GM13977 (cell line): Measurements from ENCODE around the gene COQ8A.
"Not testable (repeated sequence)": the region's sequence is repeated elsewhere in the genome, so short reads cannot be mapped to it uniquely, and the experiment has no call there.

Experiments used
- DNase-seq: peaks from one replicate; pipeline ENCODE4 v3.0.0; 2012; ENCODE audit warnings: low spot score
- in situ Hi-C: fragments of 300-500 bp; cut with MboI; formaldehyde crosslinking; loops from one replicate; pipeline ENCODE4 v1.12.0; 2022; ENCODE audit warnings: low sequenced_read_pairs, low pct_unique_long_range_greater_than_20kb, mixed read lengths, inconsistent platforms; ENCODE audit not compliant: unreplicated experiment
- TF ChIP-seq, protein P1 (sequence below): IDR thresholded peaks from 2 replicates; pipeline ENCODE4 v1.5.1; 2012; ENCODE audit warnings: mild to moderate bottlenecking, control low read depth; ENCODE audit not compliant: insufficient read depth; ENCODE audit errors: extremely low read depth, missing control alignments

The COQ8A gene

DNA sequence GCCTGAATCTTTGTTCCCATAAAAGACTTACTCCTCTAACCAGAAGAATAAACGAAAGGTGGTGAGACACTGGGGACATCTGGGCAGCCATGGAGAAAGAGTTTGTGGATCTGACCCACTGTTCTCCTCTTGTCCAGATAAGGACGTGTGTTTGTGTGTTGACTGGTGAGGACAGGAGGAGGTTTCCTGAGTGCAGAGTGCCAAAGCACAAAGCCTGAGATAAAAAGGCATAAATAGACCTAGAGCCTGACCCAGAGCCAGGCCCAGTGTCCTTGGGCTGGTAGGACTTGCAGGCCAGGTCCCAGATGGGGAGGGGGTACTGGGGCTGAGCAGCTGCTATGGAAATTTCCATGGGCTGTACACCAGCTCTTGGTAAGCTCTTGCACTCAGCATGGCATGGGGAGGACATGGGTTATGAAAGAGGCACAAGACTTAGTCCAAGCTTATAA is 19.6 kb upstream of the COQ8A start:
- in situ Hi-C loops: no loop called here
- DNase-seq: no peak
- TF ChIP-seq, protein P1, sequence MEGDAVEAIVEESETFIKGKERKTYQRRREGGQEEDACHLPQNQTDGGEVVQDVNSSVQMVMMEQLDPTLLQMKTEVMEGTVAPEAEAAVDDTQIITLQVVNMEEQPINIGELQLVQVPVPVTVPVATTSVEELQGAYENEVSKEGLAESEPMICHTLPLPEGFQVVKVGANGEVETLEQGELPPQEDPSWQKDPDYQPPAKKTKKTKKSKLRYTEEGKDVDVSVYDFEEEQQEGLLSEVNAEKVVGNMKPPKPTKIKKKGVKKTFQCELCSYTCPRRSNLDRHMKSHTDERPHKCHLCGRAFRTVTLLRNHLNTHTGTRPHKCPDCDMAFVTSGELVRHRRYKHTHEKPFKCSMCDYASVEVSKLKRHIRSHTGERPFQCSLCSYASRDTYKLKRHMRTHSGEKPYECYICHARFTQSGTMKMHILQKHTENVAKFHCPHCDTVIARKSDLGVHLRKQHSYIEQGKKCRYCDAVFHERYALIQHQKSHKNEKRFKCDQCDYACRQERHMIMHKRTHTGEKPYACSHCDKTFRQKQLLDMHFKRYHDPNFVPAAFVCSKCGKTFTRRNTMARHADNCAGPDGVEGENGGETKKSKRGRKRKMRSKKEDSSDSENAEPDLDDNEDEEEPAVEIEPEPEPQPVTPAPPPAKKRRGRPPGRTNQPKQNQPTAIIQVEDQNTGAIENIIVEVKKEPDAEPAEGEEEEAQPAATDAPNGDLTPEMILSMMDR: no peak

DNA sequence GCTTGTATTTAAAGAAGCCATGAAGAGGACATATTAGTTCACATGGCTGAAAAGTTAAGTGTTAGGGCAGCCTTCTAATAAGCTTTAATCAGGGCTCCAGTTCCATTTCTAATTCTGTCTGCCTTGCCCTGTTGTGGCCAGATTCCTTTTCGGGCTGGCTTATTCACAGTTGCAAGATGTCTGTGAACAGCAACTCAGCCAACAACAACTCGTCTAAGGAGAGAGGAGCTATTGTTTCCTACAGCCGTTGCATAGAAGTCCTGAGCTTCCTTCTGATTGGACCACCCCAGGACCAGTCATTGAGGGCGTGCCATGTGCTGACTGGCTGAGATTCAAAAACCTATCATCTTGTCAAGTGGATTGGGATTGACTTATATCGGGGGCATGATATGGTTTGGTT is 18.6 kb upstream of the COQ8A start:
- in situ Hi-C loops: no loop called here
- TF ChIP-seq, protein P1: no peak
- DNase-seq: no peak

DNA sequence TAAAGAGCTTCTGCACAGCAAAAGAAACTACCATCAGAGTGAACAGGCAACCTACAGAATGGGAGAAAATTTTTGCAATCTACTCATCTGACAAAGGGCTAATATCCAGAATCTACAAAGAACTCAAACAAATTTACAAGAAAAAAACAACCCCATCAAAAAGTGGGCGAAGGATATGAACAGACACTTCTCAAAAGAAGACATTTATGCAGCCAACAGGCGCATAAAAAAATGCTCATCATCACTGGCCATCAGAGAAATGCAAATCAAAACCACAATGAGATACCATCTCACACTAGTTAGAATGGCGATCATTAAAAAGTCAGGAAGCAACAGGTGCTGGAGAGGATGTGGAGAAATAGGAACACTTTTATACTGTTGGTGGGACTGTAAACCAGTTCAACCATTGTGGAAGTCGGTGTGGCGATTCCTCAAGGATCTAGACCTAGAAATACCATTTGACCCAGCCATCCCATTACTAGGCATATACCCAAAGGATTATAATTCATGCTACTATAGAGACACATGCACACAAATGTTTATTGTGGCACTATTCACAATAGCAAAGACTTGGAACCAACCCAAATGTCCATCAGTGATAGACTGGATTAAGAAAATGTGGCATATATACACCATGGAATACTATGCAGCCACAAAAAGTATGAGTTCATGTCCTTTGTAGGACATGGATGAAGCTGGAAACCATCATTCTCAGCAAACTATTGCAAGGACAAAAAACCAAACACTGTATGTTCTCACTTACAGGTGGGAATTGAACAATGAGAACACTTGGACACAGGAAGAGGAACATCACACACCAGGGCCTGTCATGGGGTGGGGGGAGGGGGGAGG is 10.6 kb upstream of the COQ8A start:
- in situ Hi-C loops, DNase-seq: not testable (repeated sequence)

DNA sequence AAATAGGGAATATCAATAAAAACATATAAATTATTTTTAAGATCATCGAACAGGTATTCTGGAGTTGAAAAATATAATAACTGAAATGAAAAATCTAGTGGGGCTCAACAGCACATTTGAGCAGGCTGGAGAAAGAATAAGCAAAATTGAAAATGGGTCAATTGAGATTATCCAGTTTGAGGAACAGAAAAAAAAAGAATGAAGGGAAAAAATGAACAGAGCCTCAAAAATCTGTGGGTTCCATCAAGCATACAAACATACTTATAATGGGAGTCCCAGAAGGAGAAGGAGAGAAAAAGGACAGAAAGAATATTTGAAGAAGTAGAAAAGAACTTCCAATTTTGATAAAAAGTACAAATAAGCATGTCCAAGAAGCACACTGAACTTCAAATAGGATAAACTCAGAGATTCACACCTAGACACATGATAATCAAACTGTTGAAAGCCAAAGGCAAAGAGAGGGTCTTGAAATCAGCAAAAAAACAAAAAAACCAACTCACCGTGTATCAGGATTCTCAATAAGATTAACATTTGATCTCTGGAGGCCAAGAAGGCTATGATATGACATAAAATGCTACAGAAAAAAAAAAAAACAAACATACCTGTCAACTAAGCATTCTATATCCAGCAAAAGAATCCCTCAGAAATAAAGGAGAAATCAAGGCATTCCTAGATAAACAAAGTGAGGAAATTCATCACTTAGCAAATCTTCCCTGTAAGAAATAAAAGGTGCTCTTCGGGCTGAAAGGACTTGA is 5.4 kb upstream of the COQ8A start:
- in situ Hi-C loops: no loop called here
- TF ChIP-seq, protein P1: no peak
- DNase-seq: no peak

DNA sequence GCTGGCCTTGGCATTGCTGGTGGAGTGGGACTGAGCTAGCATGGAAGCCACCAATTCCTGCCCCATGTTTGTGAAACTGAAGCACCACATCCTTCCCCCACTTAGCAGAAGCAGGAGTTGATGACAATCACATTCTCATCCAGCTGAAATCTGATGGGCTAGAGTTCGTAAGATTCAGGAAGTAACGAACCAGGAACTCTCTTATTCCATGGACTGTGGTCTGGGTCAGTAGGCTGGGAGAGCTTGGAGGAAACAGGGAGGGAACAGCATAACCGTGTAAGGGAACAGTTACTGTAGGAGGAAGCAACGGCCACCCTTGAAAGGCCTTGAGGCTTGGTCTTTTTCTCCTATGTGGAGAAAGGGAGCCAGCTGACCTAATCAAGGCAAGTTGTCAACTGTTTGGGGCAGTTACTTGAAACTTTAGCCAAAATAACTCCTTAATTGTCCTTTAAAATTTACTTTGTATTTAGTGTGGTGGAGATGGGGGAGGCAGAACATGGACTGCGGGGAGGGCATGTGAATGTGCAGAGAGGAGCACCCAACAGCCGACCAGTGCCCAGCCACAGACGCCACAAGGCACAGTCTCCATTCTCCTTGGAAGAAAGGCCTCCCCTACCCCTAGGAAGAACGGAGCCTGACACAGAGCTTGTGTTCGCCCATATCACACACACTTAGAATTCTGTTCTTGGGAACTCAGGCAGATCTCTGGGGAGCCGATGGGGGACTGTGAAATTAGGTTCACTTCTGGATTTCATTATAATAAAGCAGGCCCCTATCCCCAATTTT is 2.0 kb upstream of the COQ8A start:
- no peak for DNase-seq
- in situ Hi-C loops: no loop called here
- TF ChIP-seq, protein P1: no peak

DNA sequence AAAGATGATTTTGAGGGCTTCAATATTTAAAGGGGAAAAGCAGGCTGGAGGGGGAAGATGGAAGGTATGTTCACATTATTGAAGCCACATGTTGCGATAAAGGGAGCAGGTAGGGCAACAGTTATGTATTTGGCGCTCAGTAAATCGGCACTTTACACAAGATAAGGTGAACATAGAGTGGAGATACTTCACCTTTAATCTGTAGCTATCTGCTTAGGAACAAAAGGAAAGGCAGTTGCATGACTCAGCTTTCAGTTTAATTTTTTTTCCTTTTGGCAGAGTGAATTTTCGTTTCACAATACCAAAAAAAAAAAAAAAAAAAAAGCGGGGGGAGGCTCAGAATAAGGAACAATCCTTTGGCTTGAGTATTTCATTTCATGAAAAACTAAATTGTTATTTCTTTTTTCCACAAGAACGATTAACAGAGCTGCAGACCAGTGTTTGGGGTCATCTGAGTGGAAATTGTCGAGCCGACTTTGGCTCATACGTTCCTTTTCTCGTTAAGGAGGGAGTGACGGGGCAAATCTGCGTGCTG is 1.1 kb upstream of the COQ8A start:
- TF ChIP-seq, protein P1: no peak
- no peak for DNase-seq
- in situ Hi-C loops: no loop called here
